Eye (tissue), 1 donor: ENCODE data around the gene NR1H3.
A peak's percentile ranks its signal among the peaks of the same experiment; 100 is the strongest.
"Not testable (repeated sequence)": the region's sequence is repeated elsewhere in the genome, so short reads cannot be mapped to it uniquely, and the experiment has no call there.

ENCODE experiments used
- DNase-seq: peaks from one replicate; pipeline ENCODE4 v3.0.0-alpha.2; 2015

Gene NR1H3

DNA sequence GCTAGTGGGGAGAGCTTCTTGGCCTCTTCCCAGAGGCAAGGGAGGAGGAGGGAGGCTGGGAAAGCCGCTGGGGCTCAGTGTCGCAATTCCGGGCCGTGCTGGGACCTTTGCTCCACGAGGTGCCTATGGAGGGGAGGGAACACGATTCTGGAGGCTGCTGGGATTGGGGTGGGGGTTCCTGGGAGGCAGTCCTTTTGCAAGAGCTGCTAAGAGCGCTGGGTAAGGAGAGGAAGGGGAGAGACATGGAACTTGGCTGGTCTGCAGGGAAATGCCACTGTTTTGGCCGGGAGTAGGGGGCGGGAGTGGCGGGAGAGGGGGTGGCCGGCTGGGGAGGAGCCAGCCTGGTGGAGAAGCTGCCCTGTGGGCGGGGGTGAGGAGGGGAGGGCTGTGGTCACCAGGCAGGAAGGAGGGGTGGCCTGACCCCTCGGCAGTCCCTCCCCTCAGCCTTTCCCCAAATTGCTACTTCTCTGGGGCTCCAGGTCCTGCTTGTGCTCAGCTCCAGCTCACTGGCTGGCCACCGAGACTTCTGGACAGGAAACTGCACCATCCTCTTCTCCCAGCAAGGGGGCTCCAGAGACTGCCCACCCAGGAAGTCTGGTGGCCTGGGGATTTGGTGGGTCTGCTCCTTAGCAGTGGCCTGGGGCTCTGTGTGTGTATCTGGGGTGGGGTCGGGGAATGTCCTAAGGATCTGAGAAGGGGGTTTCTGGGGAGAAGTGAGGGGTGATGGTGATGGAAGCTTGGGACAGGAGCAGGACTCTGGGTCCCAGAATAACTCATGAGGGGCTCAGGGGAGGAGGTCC lies at the start of gene NR1H3:
Gene NR1H3 (plus strand): TSS at position 480 of the 800 bp plus-strand sequence. CDS start 1,221 bp downstream, outside the sequence.
- peak; percentile 70 for DNase-seq

DNA sequence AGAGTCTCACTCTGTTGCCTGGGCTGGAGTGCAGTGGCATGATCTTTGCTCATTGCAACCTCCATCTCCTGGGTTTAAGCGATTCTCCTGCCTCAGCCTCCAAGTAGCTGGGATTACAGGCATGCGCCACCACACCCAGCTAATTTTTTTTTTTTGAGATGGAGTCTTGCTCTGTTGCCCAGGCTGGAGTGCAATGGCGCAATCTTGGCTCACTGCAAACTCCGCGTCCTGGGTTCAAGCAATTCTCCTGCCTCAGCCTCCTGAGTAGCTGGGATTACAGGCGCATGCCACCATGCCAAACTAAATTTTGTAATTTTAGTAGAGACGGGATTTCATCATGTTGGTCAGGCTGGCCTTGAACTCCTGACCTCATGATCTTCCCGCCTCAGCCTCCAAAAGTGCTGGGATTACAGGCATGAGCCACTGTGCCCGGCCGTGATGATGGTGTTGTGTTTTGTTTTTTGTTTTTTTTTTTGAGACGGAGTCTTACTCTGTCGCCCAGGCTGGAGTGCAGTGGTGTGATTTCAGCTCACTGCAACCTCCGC lies 49.7 kb upstream of the NR1H3 start:
- not testable (repeated sequence) for DNase-seq

DNA sequence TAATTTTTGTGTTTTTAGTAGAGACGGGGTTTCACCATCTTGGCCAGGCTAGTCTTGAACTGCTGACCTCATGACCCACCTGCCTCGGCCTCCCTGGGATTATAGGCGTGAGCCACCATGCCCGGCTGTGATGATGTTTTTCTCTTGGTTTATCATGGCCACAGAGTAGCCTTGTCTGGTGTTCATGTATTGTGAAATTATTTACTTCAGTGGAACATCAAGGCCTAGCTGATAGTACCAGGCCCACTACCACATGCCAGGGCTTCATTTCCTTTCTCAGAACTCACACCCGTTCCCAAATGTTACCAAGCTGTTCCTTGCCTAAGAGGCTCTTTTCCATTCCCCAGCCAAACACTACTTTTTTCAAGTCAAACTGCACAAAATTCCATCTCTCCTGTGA lies 49.2 kb upstream of the NR1H3 start:
- no peak for DNase-seq

DNA sequence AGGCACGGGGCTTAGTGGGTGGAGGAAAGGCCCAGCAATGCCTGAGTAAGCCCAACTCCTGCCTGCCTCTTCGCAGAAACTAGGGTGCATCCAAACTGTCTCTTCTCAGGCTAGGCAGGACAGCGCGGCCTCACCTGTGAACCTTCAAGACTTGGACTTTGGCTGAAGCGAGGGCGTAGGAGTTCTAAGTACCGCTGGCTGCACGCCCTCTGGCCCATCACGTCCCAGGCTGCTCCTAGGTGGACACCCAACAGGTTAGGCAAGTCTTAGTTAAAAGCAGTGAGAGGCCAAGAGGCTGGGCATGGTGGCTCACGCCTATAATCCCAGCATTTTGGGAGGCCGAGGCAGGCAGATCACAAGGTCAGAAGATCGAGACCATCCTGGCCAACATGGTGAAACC lies 44.9 kb upstream of the NR1H3 start:
- no peak for DNase-seq

DNA sequence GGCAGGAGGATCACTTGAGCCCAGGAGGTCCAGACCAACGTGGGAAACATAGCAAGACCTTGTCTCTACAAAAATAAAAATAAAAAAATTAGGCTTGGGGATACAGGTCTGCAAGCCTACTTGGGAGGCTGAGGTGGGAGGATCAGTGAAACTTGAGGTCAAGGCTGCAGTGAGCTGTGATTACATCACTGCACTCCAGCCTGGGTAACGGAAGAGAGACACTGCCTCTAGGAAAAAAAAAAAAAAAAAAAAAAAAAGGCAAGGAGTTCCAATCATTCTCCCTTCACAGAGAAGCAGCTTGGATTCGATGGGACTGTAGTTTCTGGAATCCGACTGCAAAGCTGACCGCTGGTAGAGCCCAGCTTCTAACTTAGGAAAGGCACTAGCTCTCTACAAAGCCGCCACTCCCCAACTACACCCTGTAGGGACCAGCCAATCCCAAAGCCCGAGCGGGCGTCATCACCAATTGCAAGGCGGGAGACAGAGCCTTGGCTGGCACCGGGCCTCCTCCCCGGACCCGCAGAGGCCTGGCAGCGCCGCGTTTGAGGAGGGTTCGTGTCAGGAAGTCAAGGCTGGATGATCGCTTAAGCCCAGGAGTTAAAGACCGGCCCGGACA lies 43.7 kb upstream of the NR1H3 start:
- peak; percentile 84 for DNase-seq

DNA sequence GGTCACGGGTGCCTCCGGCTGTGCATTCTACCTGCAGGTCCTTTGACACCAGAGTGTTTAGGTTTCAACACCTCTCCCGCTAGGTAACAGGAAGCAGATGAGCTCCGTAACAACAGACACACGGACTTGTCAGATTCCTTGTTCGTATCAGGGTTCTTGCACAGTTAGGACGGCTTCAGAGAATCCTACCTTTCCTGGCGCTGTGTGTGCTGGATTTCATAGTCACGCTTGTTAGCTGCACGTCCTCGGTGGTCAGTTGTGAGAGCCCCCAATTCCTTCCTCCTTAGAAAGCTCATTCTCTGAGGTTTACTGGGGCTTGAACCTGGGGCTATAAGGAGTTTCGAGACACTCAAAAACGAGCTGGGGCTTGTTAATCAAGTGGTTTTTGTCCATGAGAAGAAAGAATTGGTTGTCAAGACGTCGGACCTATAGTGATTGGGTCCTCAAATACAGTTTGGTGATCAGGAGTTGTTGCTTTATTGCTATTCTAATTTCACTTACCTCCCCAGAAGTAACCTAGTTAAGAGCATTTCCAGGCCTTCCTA lies 42.4 kb upstream of the NR1H3 start:
- DNase-seq, result no peak

DNA sequence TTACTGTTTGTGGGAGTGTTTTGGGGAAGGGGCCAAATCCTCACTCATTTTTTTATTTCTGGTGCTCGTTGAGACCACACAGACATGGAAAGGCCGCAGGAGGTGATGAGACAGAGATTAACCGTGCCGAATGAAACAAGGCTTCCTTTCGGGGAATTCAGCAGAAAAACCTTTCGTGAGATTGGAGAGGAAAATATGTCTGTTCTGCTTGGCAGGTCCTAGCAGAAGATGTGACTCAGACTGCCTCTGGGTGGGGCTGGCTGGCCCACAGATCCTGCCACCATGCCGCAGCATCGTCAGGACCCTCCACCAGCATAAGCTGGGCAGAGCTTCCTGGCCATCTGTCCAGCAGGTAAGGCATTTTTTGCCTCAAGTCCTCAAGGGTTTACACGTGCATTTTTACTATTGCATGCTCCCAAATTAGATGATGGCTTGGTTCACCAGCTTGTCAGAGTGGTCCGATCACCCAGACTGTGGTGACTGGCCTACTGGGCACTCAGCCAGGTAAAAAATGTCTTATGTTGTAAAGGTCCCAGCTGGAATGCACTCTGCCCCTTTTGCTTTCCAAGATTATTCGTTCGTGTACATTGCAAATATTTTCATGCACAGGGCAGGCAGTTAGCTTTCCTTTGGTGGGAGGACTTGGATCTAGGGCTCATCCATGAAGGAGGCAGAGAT lies 41.5 kb upstream of the NR1H3 start:
- peak; percentile 55 for DNase-seq

DNA sequence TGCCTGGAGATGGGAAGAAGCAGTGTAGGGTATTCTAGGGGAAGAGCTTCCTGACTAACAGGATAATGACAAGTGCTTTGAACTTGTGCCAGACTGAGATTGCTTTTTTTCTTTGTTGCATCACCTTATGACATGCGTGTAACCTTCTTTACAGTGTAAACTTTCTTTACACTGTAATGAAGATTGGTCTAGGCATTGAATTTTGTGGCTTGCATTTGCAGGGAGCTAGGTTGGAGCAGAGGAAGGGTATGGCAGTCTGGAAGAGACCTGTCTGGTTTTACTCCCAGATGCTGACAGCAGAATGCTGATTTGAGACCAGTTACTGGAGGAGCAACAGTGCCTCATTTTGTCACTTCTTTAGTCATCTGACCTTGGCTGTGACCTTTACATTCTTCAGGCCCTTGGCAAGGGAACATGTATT lies 37.4 kb upstream of the NR1H3 start:
- DNase-seq, result no peak

DNA sequence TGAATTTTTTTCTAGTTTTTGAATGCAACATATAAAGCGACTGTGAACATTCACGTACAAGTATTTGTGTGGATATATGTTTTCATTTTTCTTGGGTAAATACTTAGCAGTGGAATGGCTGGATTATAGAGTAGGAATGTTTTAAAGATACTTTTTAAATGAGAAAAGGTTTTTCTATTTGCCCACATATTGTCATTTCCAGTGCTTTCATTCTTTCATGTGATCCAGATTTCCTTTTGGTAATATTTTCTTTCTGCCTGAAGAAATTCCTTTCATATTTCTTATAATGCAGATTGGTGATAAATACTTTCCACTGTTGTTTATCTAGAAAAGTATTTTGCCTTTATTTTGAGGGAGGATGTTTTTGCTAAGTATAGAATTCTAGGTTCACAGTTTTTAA lies 35.1 kb upstream of the NR1H3 start:
- DNase-seq, result no peak

DNA sequence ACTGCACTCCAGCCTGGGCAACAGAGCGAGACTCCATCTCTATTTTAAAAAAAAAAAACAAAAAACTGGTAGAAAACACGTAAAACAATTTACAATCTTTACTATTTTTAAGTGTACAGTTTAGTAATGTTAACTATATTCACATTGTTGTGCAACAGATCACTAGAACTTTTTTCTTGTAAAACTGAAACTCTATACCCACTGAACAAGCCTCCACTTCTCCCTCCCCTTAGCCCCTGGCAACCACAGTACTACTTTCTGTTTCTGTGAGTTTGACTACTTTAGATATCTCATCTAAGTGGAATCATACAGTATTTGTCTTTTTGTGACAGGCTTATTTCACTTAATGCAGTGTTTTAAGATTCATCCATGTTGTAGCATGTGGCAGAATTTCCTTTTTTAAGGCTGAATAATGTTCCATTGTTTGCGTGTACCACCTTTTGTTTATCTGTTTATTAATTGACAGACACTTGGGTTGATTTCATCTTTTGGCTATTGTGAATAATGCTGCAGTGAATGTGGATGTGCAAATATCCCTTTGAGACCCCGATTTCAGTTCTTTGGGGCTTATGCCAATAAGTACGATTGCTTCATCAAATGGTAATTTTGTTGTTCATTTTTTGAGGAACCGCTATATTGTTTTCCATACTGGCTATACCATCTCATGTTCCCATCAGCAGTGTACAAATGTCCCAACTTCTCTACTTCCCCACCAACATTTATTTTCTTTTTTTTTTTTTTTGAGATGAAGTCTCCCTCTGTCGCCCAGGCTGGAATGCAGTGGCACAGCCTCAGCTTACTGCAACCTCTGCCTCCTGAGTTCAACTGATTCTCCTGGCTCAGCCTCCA lies 32.0 kb upstream of the NR1H3 start:
- DNase-seq, result no peak

DNA sequence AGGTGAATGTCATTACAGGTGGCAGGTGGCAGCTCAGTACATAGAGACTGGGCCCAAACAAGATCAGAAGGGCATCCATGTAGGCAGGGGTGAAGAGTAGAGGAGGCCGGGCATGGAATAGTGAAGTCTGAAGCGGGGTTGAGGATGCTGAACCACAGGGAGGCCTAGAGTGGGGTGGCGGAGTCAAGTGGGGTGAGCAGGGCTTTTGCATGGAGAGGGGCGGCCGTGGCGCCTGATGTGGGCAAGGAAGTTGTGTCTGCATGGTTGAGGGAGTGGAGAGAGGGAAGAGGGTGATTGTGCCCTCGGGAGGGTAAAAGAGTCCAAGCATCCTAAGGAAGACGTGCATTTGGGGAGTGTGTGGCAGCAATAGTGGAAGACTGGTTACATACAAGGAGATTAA lies 28.6 kb upstream of the NR1H3 start:
- DNase-seq, result no peak

DNA sequence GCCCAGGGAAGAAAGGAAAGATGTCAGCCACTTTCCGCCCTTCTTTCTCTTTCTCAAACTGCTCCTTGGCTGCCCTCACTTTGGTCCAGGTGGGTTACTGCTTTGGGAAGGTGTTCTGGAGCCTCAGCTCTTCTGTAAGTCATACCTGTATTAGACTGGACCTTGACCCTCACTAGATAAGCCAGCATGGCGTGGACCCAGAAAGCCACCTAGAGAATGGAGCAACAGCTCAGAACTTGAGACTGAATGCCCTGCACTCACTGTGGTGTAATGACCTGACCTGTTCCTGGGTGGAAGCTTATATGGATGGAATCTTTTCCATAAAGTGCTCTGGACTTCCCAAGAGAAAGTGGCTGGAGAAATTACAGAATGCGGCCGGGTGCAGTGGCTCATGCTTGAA lies 24.7 kb upstream of the NR1H3 start:
- DNase-seq, result no peak

DNA sequence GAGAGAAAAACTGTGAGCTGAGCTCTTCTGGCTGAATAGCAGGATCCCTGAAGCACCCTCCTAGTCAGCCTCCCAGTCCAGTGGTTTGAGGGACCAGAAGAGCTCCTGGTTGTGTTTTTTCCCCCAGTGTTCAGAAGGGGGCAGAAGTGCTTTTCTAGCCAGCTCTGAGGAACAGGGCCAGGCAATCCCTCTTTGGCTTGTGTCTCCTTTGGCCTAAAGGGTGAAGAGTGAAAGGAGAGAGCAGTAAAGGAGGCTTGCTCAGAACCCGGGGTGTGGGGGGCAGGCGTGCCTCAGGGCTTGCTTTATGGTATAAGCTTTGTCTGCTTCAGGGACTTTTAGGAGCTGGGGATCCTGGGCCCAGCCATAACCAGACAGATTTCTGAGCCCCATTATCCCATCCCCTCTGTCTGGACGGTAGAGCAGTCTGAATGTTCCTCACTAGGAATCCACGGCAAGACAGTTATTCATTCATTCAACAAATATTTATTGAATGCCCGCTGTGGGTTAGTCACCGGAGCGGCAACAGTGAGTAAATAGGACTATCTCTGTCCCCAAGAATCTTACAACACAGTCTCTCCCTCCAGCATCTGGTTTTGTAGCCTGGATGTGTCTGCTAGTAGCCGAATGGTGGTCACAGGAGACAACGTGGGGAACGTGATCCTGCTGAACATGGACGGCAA lies 23.7 kb upstream of the NR1H3 start:
- DNase-seq, result no peak

DNA sequence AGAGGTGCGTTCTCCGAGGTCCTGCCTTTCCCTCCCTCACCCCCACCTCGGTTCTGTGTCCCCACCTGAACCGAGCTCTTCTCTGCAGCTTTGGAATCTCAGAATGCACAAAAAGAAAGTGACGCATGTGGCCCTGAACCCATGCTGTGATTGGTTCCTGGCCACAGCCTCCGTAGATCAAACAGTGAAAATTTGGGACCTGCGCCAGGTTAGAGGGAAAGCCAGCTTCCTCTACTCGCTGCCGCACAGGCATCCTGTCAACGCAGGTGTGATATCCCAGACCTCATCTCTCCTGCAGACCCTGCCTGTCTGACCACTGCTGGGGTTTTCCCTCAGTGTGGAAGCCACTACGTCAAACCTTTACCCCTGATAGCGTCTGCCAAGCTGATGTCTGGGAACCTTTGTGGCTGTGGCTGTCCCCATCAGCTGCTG lies 23.1 kb upstream of the NR1H3 start:
- no peak for DNase-seq

DNA sequence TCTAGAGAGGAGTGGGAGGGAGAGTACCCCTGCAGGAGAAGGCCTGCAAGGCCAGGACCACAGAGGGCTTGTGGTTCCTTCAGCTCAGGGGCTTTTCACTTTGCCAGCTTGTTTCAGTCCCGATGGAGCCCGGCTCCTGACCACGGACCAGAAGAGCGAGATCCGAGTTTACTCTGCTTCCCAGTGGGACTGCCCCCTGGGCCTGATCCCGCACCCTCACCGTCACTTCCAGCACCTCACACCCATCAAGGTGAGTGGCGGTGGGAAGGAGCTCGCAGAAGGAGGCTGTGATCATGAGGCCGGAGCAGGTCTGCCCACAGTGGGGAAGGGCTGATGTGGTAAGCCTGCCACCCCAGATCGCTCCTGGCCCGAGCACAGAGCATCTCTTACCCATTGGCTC lies 22.6 kb upstream of the NR1H3 start:
- no peak for DNase-seq

DNA sequence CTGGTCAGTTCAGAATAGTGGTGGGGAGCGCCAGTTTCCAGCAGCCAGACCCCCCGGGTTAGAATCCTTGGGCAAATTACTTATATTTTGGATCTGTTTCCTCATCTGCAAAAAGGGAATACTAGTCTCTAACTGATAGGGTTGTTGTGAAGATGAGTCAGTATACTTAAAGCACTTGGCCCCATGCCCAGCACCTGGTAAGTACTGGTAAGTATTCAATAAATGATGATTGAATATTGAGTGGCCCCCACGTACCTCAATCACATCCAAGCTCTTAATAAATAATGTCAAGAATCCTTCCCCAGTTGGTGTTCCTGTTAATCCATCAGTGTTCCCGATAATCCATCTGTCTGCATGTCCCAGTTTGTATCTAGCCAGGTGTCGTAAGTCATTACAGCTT lies 21.3 kb upstream of the NR1H3 start:
- peak; percentile 31 for DNase-seq

DNA sequence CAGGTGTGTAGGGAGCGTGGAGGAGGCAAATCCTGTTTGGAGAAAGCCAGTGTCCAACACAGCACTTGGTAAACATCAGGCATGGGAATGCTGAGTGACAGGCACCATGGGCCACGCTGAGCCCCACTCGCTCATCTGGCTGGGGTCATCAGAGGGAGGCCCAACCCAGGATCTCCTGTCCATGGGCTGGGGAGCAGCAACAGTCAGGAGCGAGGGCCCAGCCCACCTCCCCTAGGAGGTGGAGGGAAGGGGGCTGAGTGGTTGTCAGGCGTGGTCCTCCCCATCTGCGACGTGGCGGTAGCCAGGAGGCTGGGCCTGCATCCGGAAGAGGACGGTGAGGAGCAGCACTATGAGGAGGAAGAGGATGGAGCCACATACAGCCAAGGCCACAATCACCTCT lies 17.9 kb upstream of the NR1H3 start:
- no peak for DNase-seq

DNA sequence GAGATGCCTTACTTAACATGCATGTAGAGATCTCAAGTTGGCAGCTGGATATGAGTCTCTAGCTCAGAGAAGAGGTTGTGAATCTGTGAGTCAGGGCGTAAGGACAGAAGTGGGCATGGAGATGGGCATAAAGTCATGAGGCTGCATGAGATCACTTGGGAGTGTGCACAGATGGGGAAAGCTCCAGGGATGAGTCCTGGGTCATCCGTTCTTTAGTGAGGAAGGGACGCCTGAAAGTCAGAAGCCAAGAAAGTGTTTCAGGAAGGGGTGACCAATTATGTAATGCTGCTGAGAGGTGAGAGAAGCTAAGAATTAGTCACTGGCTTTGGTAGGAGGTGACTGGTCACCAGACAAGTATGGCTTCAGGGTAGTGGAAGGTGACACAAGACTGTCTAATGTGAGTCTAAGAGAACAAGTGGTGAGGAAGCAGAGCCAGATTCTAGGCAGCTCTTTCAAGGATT lies 15.9 kb upstream of the NR1H3 start:
- DNase-seq, result no peak

DNA sequence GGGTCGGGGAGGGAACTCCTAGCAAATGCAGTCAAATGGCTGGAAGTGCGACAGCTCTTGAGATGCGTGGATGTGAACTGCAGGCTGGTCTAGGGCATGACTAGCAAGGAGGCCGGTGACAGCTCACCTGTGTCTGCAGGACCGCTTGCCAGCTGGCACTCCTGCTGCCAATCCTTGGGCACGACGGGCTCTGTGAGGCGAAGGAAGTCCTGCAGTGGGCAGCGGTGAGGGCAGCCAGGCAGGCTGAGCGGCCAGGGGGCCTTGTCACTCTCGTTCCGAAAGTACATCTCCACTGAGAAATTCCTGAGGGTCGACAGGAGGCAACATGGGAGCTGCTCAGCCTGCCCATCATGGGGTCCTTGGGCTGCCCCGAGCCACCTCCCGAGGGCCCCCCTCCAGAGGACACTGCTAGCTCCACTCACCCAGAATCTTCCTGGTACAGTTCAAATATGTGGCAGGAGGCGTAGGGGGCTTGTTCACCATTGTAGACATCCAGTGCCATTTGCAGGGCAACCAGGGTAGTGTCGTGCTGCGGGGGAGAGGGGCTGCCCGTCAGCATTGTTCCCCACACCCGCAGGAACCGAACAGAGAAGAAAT lies 15.1 kb upstream of the NR1H3 start:
- no peak for DNase-seq

DNA sequence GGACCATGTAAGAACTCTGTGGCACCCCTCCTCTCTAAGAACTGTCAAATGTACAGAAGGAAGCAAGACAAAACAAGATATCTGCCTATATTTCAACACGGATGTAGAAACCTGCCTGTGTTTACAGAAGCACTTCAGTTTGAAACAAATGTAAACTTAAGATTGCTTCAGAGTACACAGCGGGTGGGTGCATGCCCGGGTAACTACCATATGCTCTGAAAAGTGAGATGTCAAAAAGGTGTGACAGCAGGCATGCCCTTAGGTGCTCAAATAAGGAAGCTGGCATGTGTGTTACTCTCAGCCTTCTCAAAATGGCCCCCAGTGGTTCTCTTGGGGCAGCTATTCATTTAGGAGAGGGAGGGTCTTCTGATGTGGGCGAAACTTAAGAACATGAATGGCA lies 14.3 kb upstream of the NR1H3 start:
- no peak for DNase-seq
